GM11168 (cell line): ENCODE data around the gene KRT26.

ENCODE experiments used
- in situ Hi-C: fragments of 300-500 bp; cut with MboI; formaldehyde crosslinking; loops from one replicate; pipeline ENCODE4 v1.12.0; 2022; ENCODE audit warnings: low sequenced_read_pairs; ENCODE audit not compliant: unreplicated experiment

Gene KRT26

GRCh38 chr17:40735016-40735415, 37.0 kb downstream of the KRT26 start:
- in situ Hi-C loops = no loop called here

- in situ Hi-C loops = no loop called here
Observed at GRCh38 chr17:40734018-40734417, 38.0 kb downstream of the KRT26 start.

GRCh38 chr17:40730970-40731369, 41.0 kb downstream of the KRT26 start:
- in situ Hi-C loops = no loop called here

GRCh38 chr17:40727447-40728231, 44.4 kb downstream of the KRT26 start:
- in situ Hi-C loops = no loop called here

- in situ Hi-C loops = no loop called here
Observed at GRCh38 chr17:40726919-40727318, 45.1 kb downstream of the KRT26 start.

- in situ Hi-C loops = no loop called here
Observed at GRCh38 chr17:40724656-40725055, 47.3 kb downstream of the KRT26 start.

- in situ Hi-C loops = no loop called here
Observed at GRCh38 chr17:40722241-40722640, 49.8 kb downstream of the KRT26 start.

- in situ Hi-C loops = no loop called here
Observed at GRCh38 chr17:40720899-40721298, 51.1 kb downstream of the KRT26 start.

- in situ Hi-C loops = no loop called here
Observed at GRCh38 chr17:40718930-40719329, 53.1 kb downstream of the KRT26 start.

- in situ Hi-C loops = no loop called here
Observed at GRCh38 chr17:40717776-40718175, 54.2 kb downstream of the KRT26 start.
